Urothelium cell line (cell line): ENCODE data around the gene PRKD1.
"Not testable (repeated sequence)": the region's sequence is repeated elsewhere in the genome, so short reads cannot be mapped to it uniquely, and the experiment has no call there.

Experiments
- DNase-seq: peaks from one replicate; pipeline ENCODE4 v3.0.0; 2011; ENCODE audit warnings: low spot score, mixed read lengths
- FAIRE-seq: peaks from 2 replicates; lab custom pipeline; 2011; peaks lifted over from hg19 to GRCh38; lab: Jason Lieb, UNC

The PRKD1 gene

DNA sequence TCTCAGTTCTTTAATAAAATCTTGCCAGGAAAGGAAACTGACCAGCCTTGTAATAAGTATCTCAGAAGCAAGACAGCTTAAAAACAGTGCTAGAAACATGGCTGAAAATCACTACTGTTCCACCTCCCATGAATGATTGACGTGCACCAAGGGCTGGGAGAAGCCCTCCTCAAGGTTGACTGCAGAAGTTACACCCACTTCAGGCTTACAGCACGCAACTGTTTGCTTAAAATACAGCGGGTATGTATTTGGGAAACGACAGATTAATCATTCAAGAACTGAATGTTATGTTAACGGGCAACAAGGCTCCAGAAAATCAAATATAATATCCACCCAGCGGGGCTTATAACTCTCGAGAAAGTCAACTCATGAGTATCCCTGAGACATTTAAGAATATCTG is 22.1 kb downstream of the PRKD1 start:
- DNase-seq (no peak), FAIRE-seq (no peak)

- no peak for DNase-seq
- no peak for FAIRE-seq
Observed at GRCh38 chr14:29900609-29901350, 26.9 kb downstream of the PRKD1 start.

DNA sequence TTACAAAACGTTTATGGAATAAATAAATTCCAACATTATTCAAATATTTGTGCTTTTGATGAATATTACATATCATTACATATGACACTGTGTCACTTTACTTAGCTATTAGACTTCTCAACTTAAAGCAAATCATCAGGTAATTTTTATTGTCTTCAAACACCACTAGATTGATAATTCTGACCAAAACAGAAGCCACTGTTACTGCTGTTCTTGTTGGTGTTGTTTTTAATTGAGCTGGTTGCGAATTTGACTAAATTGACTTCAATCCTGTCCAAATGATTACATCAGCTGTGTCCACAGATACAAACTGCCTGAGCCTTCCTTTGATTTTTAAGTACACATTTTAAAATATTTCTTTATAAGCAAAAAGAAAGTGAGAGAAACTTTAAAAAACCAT is 29.2 kb downstream of the PRKD1 start:
- DNase-seq, result no peak
- FAIRE-seq, result no peak

GRCh38 chr14:29897181-29897580 is 30.5 kb downstream of the PRKD1 start:
- no peak for FAIRE-seq
- no peak for DNase-seq

- FAIRE-seq (no peak), DNase-seq (no peak)
Observed at GRCh38 chr14:29896354-29896821, 31.3 kb downstream of the PRKD1 start.

GRCh38 chr14:29895591-29896083 is 32.0 kb downstream of the PRKD1 start:
- FAIRE-seq (no peak), DNase-seq (no peak)

- DNase-seq (no peak), FAIRE-seq (no peak)
Observed at GRCh38 chr14:29893989-29894388, 33.7 kb downstream of the PRKD1 start.

DNA sequence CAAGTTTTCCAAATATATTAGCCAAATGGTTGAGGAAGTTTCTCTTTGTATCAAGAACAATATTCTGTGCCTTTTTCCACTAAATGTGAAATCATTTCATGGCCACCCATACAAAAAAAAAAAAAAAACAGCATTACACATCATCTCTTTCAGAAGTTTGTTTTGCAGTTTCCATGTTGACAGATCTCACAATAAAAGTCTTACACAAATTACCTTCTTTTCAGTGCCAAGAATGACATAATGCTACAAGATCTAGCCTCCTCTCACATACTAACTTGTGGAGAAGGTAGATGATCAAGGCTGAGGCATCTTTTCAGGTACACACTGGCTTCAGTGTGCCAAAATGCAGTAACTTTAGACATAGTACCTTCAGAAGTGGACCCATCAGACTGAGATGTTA is 35.3 kb downstream of the PRKD1 start:
- FAIRE-seq (no peak), DNase-seq (no peak)

- DNase-seq, result no peak
- no peak for FAIRE-seq
Observed at GRCh38 chr14:29885988-29886387, 41.7 kb downstream of the PRKD1 start.

DNA sequence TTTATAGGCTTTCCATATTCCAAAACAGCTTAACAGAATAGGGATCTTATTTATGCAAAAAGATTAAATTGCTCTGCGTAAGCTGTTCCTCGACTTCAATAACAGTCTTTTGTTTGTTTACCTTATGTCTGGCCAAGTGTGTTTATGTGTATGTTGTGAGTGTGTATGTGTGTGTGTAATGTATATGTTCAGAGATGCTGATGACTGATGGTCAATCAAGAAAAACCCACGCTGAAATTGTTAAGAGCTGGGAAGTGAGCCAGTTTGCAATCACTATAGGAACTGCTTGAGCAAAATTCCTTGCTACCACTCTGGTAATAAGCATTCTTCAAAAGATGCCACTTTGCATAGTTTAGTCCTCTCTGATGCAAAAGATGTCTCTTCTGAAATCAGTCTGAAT is 59.6 kb downstream of the PRKD1 start:
- FAIRE-seq, result no peak
- DNase-seq, result no peak

DNA sequence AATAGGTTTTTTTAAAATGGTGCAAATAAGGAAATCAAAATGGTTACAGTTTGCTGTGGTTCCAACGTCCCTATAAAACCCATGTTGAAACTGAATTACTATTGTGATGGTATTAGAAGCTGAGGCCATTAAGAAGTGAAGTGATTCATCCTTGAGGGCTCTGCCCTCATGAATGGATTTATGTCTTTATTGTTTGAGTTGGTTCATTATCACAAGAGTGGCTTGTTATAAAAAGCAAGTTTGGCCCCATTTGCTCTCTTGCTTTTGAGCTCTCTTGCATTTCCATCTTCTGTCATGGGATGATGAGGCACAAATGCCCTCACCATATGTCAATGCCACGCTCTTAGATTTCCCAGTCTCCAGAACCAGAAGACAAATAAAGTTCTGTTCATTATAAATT is 62.3 kb downstream of the PRKD1 start:
- DNase-seq (no peak), FAIRE-seq (no peak)

DNA sequence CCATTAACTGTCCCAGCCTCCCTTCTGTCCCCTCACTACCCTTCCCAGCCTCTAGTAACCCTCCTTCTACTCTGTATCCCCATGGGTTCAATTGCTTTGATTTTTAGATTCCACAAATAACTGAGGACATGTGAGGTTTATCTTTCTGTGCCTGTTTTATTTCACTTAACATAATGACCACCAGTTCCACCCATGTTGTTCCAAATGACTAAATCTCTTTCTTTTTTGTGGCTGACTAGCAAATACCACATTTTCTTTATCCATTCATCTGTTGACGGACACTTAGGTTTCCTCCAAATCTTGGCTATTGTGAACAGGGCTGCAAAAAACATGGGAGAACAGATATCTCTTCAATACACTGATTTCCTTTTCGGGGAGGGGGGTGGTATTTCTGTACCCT is 65.7 kb downstream of the PRKD1 start:
- DNase-seq (no peak), FAIRE-seq (no peak)

- FAIRE-seq (no peak), DNase-seq (no peak)
Observed at GRCh38 chr14:29858299-29858698, 69.3 kb downstream of the PRKD1 start.

DNA sequence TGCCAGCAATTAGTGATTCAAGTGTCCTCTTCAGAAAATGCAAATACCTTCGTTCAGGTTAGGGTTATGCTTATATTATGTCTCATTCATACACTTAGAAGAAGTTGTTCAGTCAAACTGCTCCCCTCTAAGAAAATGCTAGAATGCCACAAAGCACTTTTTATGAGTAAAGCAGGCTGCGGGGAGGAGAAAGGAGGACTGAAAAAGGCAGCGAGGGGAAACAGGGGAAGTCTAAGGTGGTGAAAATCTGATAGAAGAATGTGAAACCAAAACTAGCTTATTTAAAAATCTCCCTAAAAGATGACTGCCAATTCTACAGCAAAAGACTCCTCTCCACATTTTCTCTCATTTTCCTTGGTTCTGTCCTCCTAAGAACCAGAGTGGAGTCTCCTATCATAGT is 70.1 kb downstream of the PRKD1 start:
- no peak for FAIRE-seq
- no peak for DNase-seq

GRCh38 chr14:29856516-29856915 is 71.1 kb downstream of the PRKD1 start:
- FAIRE-seq (no peak), DNase-seq (no peak)

DNA sequence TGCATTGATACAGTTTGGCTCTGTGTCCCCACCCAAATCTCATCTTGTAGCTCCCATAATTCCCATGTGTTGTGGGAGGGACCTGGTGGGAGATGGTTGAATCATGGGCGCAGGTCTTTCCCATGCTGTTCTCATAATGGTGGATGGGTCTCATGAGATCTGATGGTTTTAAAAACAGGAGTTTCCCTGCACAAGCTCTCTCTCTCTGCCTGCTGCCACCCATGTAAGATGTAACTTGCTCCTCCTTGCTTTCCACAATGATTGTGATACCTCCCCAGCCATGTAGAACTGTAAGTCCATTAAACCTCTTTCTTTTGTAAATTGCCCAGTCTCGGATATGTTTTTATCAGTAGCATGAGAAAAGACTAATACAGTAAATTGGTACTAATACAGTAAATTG is 74.0 kb downstream of the PRKD1 start:
- not testable (repeated sequence) for DNase-seq, FAIRE-seq

- no peak for DNase-seq
- FAIRE-seq, result no peak
Observed at GRCh38 chr14:29853272-29853671, 74.4 kb downstream of the PRKD1 start.

DNA sequence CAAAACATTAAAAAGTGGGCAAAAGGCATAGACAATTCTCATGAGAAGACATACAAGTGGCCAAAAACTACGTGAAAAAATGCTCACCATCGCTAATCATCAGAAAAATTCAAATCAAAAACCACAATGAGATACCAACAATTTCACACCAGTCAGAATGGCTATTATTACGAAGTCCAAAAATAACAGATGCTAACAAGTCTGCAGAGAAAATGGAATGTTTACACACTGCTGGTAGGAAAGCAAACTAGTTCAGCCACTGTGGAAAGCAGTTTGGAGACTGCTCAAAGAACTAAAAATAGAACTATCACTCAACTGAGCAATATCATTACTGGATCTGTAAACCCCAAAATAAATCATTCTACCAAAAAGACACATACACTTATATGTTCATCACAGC is 76.2 kb downstream of the PRKD1 start:
- FAIRE-seq (no peak), DNase-seq (no peak)

DNA sequence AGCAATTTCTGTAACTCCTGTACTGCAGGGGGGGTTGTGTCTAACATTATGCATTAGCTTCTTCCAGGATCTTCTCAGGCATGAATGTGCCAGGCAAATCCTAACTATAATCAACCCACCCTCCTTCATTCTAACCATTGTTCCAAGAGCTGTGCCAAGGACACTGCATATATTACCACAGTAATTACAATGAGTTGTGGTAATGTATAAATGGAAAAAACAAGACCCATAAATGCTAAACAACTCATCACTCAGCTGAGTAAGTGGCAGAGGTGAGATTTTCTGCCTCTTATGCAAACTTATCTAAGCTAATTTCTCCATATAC is 80.6 kb downstream of the PRKD1 start:
- FAIRE-seq (no peak), DNase-seq (no peak)

DNA sequence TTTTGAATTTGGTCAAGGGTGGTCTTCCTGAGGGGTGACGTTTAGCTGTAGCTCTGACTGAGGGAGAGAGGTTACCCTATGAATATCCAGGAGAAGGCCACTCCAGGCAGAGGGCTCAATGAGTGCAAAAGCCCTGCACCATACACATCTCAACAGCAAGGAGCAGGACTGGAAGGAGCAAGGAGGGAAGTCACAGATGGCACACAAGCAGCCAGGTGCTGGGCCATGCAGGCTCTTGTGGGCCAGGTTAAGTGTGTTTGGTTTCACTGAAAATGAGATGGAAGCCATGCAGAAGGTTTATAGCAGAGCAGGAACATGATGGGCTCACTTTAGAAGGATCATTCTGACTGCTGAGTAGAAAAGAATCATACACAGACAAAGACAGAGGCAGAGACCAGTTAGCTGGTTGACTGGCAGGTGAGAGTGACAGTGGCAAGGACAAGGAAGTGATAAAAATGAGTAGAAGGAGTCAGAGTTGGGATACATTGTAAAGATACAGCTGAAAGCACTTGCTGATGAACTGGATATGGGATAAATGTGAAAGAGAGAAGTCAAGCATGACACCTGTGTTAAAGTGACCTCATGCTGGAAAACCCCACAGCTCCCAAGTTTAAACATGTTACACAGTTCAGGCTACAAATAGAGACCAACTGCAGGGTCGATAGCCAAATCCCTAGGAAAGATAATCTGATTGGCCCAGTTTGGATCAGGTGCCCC is 81.2 kb downstream of the PRKD1 start:
- DNase-seq (no peak), FAIRE-seq (no peak)

DNA sequence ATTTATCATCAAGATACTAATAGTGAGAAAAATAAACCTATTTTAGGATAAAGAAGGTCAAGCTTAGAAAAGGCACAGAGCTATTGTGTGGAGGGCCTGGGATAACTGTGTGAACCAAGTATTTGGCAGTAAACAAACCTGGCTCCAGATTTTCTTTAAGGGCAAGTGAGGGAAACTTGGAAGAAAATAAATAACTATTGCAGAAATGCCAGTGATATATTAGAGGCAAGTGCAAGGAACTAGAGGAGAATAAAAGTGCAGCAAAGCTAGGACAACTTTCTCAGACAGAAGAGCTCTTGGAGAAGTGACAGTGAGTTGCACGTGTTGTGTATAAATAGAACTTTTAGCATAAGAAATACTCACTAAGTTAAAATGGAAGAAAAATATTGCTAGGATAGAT is 83.7 kb downstream of the PRKD1 start:
- FAIRE-seq, result no peak
- no peak for DNase-seq

DNA sequence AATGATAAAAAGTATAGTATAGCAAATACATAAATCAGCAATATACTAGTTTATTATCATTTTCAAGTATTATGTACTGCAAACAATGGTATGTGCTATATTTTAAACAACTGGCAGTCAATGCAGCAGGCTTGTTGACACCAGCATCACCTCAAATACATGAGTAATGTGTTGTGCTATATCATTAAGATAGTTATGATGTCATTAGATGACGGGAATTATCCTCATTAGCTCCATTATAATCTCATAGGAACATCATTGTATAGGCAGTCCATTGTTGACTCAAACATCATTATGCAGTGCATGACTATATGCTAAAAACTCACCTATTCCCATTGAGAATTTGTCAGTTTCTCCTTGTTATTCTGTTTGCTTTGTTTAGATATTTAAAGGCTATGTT is 85.4 kb downstream of the PRKD1 start:
- no peak for DNase-seq
- no peak for FAIRE-seq
